Trophoblast cell (in vitro differentiated cells and primary cell): ENCODE measurements around the gene CASP8.

Experiments
- DNase-seq, 2 donors: peaks; one replicate each; pipeline ENCODE4 v3.0.0-alpha.2; 2016
- H2AFZ ChIP-seq: 2 replicates; pipeline ENCODE4 v1.6.1; 2013; ENCODE audit warnings: low read length, moderate library complexity, mild to moderate bottlenecking; ENCODE audit not compliant: insufficient read depth, poor library complexity
- H2AK5ac ChIP-seq: 2 replicates; pipeline ENCODE4 v1.6.1; 2013; ENCODE audit warnings: mild to moderate bottlenecking, low read length
- H2BK120ac ChIP-seq: 2 replicates; pipeline ENCODE4 v1.6.1; 2013; ENCODE audit warnings: low read length, mild to moderate bottlenecking, moderate library complexity; ENCODE audit not compliant: insufficient read depth, poor library complexity
- H2BK12ac ChIP-seq: 2 replicates; pipeline ENCODE4 v1.6.1; 2013; ENCODE audit warnings: mild to moderate bottlenecking, low read length, moderate library complexity
- H2BK5ac ChIP-seq: 2 replicates; pipeline ENCODE4 v1.6.1; 2013; ENCODE audit warnings: low read length, low read depth, moderate library complexity, mild to moderate bottlenecking; ENCODE audit not compliant: poor library complexity
- H3K14ac ChIP-seq: 2 replicates; pipeline ENCODE4 v1.6.1; 2013; ENCODE audit warnings: mild to moderate bottlenecking, low read length
- H3K18ac ChIP-seq: 2 replicates; pipeline ENCODE4 v1.6.1; 2013; ENCODE audit warnings: mild to moderate bottlenecking, low read length
- H3K23ac ChIP-seq: 2 replicates; pipeline ENCODE4 v1.6.1; 2013; ENCODE audit warnings: low read length
- H3K27ac ChIP-seq: 2 replicates; pipeline ENCODE4 v1.5.1; 2013; ENCODE audit warnings: low read depth, mild to moderate bottlenecking, inconsistent platforms, low read length, moderate library complexity
- H3K27me3 ChIP-seq: 2 replicates; pipeline ENCODE4 v1.6.1; 2013; ENCODE audit warnings: inconsistent platforms, mild to moderate bottlenecking, low read length, moderate library complexity; ENCODE audit not compliant: insufficient read depth
- H3K36me3 ChIP-seq, 2 experiments: 1 replicate in 1 of 2; 2 replicates in 1 of 2; pipeline ENCODE4 v1.6.1; 2013; ENCODE audit warnings: low read length in 2 of 2, mild to moderate bottlenecking in 2 of 2, moderate library complexity in 1 of 2; ENCODE audit not compliant: insufficient read depth in 2 of 2, control insufficient read depth in 1 of 2
- H3K4ac ChIP-seq: 2 replicates; pipeline ENCODE4 v1.6.1; 2013; ENCODE audit warnings: low read depth, mild to moderate bottlenecking, low read length, moderate library complexity
- H3K4me1 ChIP-seq, 2 experiments: 1 replicate in 1 of 2; 2 replicates in 1 of 2; pipeline ENCODE4 v1.6.1; 2013; ENCODE audit warnings: low read length in 2 of 2, mild to moderate bottlenecking in 2 of 2, moderate library complexity in 1 of 2; ENCODE audit not compliant: insufficient read depth in 2 of 2, control insufficient read depth in 1 of 2
- H3K4me2 ChIP-seq: 2 replicates; pipeline ENCODE4 v1.6.1; 2013; ENCODE audit warnings: inconsistent platforms, mild to moderate bottlenecking, low read length, moderate library complexity
- H3K4me3 ChIP-seq: 2 replicates; pipeline ENCODE4 v1.5.1; 2013; ENCODE audit warnings: mild to moderate bottlenecking, low read depth, low read length, inconsistent platforms
- H3K79me1 ChIP-seq: one replicate; pipeline ENCODE4 v1.6.1; 2013; ENCODE audit warnings: low read length
- H3K79me2 ChIP-seq: 2 replicates; pipeline ENCODE4 v1.6.1; 2013; ENCODE audit warnings: low read length, mild to moderate bottlenecking; ENCODE audit not compliant: control insufficient read depth, insufficient read depth, poor library complexity
- H3K9ac ChIP-seq: 2 replicates; pipeline ENCODE4 v1.6.1; 2013; ENCODE audit warnings: mild to moderate bottlenecking, low read length
- H3K9me3 ChIP-seq: 2 replicates; pipeline ENCODE4 v1.6.1; 2013; ENCODE audit warnings: low read depth, mild to moderate bottlenecking, control low read depth, inconsistent platforms, low read length; ENCODE audit not compliant: insufficient read depth
- H4K12ac ChIP-seq: 2 replicates; pipeline ENCODE4 v1.6.1; 2013; ENCODE audit warnings: low read depth, mild to moderate bottlenecking, low read length, moderate library complexity
- H4K8ac ChIP-seq: 2 replicates; pipeline ENCODE4 v1.6.1; 2013; ENCODE audit warnings: low read depth, mild to moderate bottlenecking, low read length, moderate library complexity
- H4K91ac ChIP-seq: one replicate; pipeline ENCODE4 v1.6.1; 2013; ENCODE audit warnings: low read depth, mild to moderate bottlenecking, low read length, moderate library complexity
- WGBS: extraction: QIAGEN DNeasy Blood & Tissue Kit; methylation state at CpG from one replicate; pipeline ENCODE4 v1.1.7; 2013; ENCODE audit warnings: missing lambda C conversion rate; ENCODE audit not compliant: insufficient read length, insufficient coverage; ENCODE audit errors: extremely low coverage; 5-methylcytosine and 5-hydroxymethylcytosine counted together

CASP8 gene

DNA sequence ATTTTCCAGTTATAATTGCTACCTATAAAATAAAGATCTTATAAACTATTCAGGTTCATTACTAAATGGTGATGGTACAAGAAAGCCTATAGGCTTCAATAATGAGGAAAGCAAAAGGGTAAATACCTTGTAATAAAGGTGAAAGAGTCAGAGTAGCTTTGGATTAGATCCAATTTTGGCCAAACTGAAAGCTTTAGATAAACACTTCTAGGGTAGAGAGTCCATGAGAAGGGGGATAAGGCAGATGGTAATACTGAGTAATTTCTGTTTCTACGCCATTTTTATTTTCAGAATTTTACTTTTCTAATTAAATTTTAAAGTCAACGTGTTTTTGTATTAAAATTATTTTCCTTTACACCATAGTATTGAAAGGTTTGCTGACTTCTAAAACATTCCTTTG lies 9.4 kb downstream of the CASP8 start:
- H2AFZ ChIP-seq = no peak overlapping the region
- H2BK12ac ChIP-seq = no peak overlapping the region
- no CpG with 5 or more reads among the region's 2 CpGs for WGBS
- no peak for DNase-seq
- H3K9me3 ChIP-seq = no peaks in the 10 kb centered on the region
- no peaks in the 10 kb centered on the region for H3K36me3 ChIP-seq
- no peak overlapping the region for H2BK120ac ChIP-seq
- H2BK5ac ChIP-seq = no peak overlapping the region
- H3K27ac ChIP-seq = no peak overlapping the region
- no peak overlapping the region for H3K4ac ChIP-seq
- no peaks in the 10 kb centered on the region for H3K79me2 ChIP-seq
- H3K4me1 ChIP-seq = no peaks in the 10 kb centered on the region
- no peak overlapping the region for H3K4me2 ChIP-seq
- H3K14ac ChIP-seq = no peak overlapping the region
- H3K18ac ChIP-seq = no peak overlapping the region
- H4K91ac ChIP-seq = no peak overlapping the region
- no peak overlapping the region for H3K4me3 ChIP-seq
- no peak overlapping the region for H3K9ac ChIP-seq
- H3K27me3 ChIP-seq = no peaks in the 10 kb centered on the region
- H3K23ac ChIP-seq = no peak overlapping the region
- no peak overlapping the region for H2AK5ac ChIP-seq
- H4K12ac ChIP-seq = no peak overlapping the region
- H3K79me1 ChIP-seq = no peaks in the 10 kb centered on the region
- H4K8ac ChIP-seq = no peak overlapping the region

DNA sequence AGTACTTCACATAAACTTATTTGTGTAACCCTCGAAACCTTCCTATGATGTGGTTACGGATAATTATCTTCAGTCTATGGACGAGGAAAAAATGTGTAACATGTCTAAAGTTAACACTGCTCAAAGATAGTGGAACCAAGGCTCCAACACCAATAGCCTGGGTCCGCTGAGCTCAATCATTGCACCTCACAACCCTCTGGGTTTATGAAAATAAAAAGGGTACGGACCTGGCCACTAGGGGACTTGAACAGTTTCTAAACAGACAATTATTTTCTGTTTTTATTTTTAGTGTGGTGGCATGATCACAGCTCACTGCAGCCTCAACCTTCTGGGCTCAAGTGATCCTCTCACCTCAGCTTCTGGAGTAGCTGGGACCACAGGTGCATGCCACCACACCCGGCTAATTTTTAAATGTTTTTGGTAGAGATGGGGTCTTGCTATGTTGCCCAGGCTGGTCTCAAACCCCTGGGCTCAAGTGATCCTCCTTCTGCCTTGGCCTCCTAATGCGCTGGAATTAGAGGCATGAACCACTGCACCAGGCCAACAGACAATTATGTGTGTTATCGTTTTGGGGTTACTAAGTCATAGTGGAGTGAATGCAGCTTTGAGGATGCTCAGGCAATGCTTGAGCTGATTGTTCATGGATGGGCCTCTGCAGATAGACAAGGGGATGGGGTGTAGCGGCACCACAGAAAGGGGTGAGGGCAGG lies 10.1 kb downstream of the CASP8 start:
- no peak for DNase-seq
- WGBS = no CpG with 5 or more reads among the region's 9 CpGs
- H3K14ac ChIP-seq = no peak overlapping the region

DNA sequence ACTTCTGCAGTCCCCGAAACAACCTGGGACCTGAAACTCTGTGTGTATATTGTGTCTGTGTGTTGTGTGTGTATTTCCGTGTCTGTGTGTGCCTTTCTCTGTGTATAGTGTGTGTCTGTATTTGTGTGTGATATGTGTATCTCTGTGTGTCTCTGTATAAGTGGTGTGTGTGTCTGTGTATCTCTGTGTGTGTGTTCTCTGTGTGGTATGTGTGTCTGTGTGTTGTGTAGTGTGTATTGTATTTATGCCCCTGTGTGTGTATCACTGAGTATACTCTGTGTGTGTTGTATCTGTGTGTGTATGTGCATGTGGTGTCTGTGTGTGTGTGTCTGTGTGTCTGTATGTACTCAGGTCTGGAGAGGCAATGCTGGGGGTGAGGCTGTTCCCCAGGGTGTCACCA lies 11.6 kb downstream of the CASP8 start:
- H3K4me3 ChIP-seq = no peak overlapping the region
- H3K27me3 ChIP-seq = no peaks in the 10 kb centered on the region
- no CpG with 5 or more reads among the region's 2 CpGs for WGBS
- DNase-seq = no peak
- no peak overlapping the region for H2AFZ ChIP-seq
- H3K4me1 ChIP-seq = no peaks in the 10 kb centered on the region
- no peak overlapping the region for H3K4me2 ChIP-seq
- no peak overlapping the region for H2BK120ac ChIP-seq
- H4K12ac ChIP-seq = no peak overlapping the region
- no peak overlapping the region for H3K4ac ChIP-seq
- H3K9ac ChIP-seq = no peak overlapping the region
- no peak overlapping the region for H3K27ac ChIP-seq
- H4K8ac ChIP-seq = no peak overlapping the region
- no peak overlapping the region for H3K23ac ChIP-seq
- H3K36me3 ChIP-seq = no peaks in the 10 kb centered on the region
- H3K9me3 ChIP-seq = no peaks in the 10 kb centered on the region
- no peak overlapping the region for H2AK5ac ChIP-seq
- H4K91ac ChIP-seq = no peak overlapping the region
- no peak overlapping the region for H3K18ac ChIP-seq
- no peaks in the 10 kb centered on the region for H3K79me2 ChIP-seq
- no peak overlapping the region for H2BK12ac ChIP-seq
- H2BK5ac ChIP-seq = no peak overlapping the region
- no peaks in the 10 kb centered on the region for H3K79me1 ChIP-seq
- no peak overlapping the region for H3K14ac ChIP-seq

More for the DNA sequence above, 10.1 kb downstream of the CASP8 start:
- no peak overlapping the region for H3K18ac ChIP-seq
- H3K23ac ChIP-seq = no peak overlapping the region
- no peaks in the 10 kb centered on the region for H3K79me1 ChIP-seq
- no peak overlapping the region for H3K4me3 ChIP-seq
- H2BK120ac ChIP-seq = no peak overlapping the region
- no peak overlapping the region for H3K4ac ChIP-seq
- no peak overlapping the region for H2AK5ac ChIP-seq
- no peaks in the 10 kb centered on the region for H3K27me3 ChIP-seq
- no peak overlapping the region for H3K4me2 ChIP-seq
- no peak overlapping the region for H3K27ac ChIP-seq
- H2BK12ac ChIP-seq = no peak overlapping the region
- H4K12ac ChIP-seq = no peak overlapping the region
- H4K91ac ChIP-seq = no peak overlapping the region
- no peaks in the 10 kb centered on the region for H3K4me1 ChIP-seq
- H3K79me2 ChIP-seq = no peaks in the 10 kb centered on the region
- no peaks in the 10 kb centered on the region for H3K9me3 ChIP-seq
- H2AFZ ChIP-seq = no peak overlapping the region
- no peak overlapping the region for H2BK5ac ChIP-seq
- H4K8ac ChIP-seq = no peak overlapping the region
- no peaks in the 10 kb centered on the region for H3K36me3 ChIP-seq
- no peak overlapping the region for H3K9ac ChIP-seq

DNA sequence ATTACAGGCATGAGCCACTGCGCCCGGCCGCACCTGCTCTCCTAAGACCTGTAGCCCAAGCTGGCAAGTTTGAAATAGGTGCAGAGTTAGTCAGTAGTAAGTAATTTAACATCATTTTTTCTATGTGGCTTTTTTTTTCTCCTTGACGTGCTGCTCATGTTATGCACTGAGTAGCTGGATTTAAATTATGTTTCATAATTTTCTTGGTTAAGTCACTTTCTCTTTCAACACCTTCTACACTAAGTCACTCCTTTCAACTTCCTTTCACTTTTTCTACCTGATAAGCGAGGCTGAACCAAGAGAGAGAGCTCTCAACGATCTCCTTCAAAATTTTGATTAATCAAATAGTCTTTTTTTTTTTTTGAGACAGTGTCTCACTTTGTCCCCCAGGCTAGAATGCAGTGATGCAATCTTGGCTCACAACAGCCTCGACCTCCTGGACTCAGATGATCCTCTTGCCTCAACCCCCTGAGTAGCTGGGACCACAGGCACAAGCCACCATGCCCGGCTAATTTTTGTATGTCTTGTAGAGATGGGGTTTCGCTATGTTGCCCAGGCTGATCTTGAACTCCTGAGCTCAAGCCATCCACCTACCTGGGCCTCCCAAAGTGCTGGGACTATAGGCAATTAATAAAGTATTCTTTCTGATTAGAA lies 13.1 kb downstream of the CASP8 start:
- no peak overlapping the region for H2BK5ac ChIP-seq
- DNase-seq = peak in 1 of 2 donors; percentile 23
- H4K8ac ChIP-seq = no peak overlapping the region
- H3K79me1 ChIP-seq = no peaks in the 10 kb centered on the region
- H4K91ac ChIP-seq = no peak overlapping the region
- H2BK12ac ChIP-seq = no peak overlapping the region
- no peak overlapping the region for H2AFZ ChIP-seq
- no peak overlapping the region for H3K4ac ChIP-seq
- H4K12ac ChIP-seq = no peak overlapping the region
- H3K4me1 ChIP-seq = no peaks in the 10 kb centered on the region
- no peak overlapping the region for H3K9ac ChIP-seq
- no peaks in the 10 kb centered on the region for H3K27me3 ChIP-seq
- H3K4me3 ChIP-seq = no peak overlapping the region
- no peaks in the 10 kb centered on the region for H3K36me3 ChIP-seq
- no CpG with 5 or more reads among the region's 9 CpGs for WGBS
- H3K4me2 ChIP-seq = no peak overlapping the region
- no peak overlapping the region for H3K14ac ChIP-seq
- H3K18ac ChIP-seq = no peak overlapping the region
- no peak overlapping the region for H3K27ac ChIP-seq
- H2AK5ac ChIP-seq = no peak overlapping the region
- no peak overlapping the region for H2BK120ac ChIP-seq
- H3K9me3 ChIP-seq = no peaks in the 10 kb centered on the region
- no peak overlapping the region for H3K23ac ChIP-seq
- H3K79me2 ChIP-seq = no peaks in the 10 kb centered on the region
